ENCODE results near the gene ZNF689.

- no peak for TF ChIP-seq POLR2A (IDR thresholded peaks at IDR 0.05)
- TF ChIP-seq CTCF (IDR thresholded peaks at IDR 0.05), result no peak
These were observed 26.4 kb upstream of the ZNF689 start for GRCh38 chr16:30636599-30636998.

Data from sigmoid colon (tissue), 3 donors.